ENCODE results near the gene SLC13A3.

DNA sequence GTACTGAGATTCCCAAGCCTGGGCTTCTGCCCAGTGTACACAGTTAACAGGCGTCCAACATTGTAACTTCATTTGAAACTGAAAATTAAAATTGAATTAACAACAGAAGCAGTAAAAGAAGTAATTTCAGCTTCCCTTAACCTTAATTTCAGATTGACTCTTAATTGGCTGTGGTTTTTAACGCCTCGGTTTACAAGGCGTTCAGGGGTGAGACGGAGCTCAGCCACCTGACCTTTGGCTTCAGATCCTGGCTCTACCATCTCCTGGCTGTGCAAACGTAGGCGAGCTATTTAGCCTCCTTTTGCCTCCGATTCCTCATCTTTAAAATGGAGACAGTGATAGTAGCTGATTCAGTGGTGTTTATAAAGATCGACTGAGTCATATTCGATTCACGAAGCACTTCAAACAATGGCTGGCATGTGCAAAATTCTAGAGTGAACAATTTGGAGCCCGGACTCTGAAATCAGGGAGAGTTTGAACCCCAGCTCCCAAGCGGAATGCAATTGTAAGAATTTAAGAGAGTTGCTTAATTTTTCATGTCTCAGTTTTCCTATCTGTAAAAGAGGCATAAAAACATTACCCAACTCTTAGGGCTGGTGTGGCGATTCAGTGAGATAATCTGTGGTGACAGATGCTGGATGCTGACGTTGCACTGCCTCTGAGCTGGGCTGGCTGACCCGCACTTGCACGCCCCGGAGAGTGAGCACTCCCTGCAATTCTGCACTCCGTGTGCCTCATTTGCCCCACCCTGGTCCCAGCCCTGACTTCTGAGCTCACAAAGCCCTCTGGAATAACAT lies 77.3 kb downstream of the SLC13A3 start:
- TF ChIP-seq, protein P1, sequence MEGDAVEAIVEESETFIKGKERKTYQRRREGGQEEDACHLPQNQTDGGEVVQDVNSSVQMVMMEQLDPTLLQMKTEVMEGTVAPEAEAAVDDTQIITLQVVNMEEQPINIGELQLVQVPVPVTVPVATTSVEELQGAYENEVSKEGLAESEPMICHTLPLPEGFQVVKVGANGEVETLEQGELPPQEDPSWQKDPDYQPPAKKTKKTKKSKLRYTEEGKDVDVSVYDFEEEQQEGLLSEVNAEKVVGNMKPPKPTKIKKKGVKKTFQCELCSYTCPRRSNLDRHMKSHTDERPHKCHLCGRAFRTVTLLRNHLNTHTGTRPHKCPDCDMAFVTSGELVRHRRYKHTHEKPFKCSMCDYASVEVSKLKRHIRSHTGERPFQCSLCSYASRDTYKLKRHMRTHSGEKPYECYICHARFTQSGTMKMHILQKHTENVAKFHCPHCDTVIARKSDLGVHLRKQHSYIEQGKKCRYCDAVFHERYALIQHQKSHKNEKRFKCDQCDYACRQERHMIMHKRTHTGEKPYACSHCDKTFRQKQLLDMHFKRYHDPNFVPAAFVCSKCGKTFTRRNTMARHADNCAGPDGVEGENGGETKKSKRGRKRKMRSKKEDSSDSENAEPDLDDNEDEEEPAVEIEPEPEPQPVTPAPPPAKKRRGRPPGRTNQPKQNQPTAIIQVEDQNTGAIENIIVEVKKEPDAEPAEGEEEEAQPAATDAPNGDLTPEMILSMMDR (IDR thresholded peaks at IDR 0.05): no peak
- no peak for TF ChIP-seq POLR2A (IDR thresholded peaks at IDR 0.05)

Measured in tibial nerve (tissue), 3 donors.